GM12878 (cell line): ENCODE measurements around the gene UACA. TPM values are rescaled to one million over a fixed set of nuclear protein-coding genes. Genes with fewer than 3 reads are reported as not detected.

Experiments
- ATAC-seq: fragments of 200-7000 bp; cut with Tn5 transposase; 3 replicates; pipeline ENCODE4 v1.9.1; 2020; ENCODE audit warnings: mild to moderate bottlenecking, moderate library complexity
- BruUV-seq: library from RNA; stranded (reverse); fragments of 400-500 nt; replicated peaks from 2 replicates; lab custom pipeline; 2021; lab: Mats Ljungman, UMichigan
- CTCF ChIA-PET: fragments of 300-600 bp; sonication (Branson Sonifier 250); formaldehyde crosslinking; extraction: SDS; loops from one replicate; lab custom pipeline; 2021; ENCODE audit warnings: inconsistent platforms; lab: Yijun Ruan, JAX
- POLR2A ChIA-PET: fragments of 350-600 bp; formaldehyde crosslinking; extraction: SDS; loops from one replicate; lab custom pipeline; 2021; ENCODE audit warnings: inconsistent platforms; lab: Charles Lee
- RAD21 ChIA-PET: fragments of 300-600 bp; sonication (Branson Sonifier 250); formaldehyde crosslinking; loops from one replicate; lab custom pipeline; 2023; ENCODE audit warnings: antibody characterized with exemption; ENCODE audit not compliant: unreplicated experiment; lab: Charles Lee
- SMC1A ChIA-PET: fragments of 300-600 bp; sonication (Branson Sonifier 250); formaldehyde crosslinking; loops from one replicate; lab custom pipeline; 2023; ENCODE audit not compliant: unreplicated experiment, uncharacterized antibody; lab: Charles Lee
- DNase-seq: peaks from one replicate; pipeline ENCODE4 v3.0.0-alpha.2; 2011; ENCODE audit warnings: low read depth, low spot score
- FAIRE-seq: peaks from 3 replicates; lab custom pipeline; 2011; peaks lifted over from hg19 to GRCh38; lab: Jason Lieb, UNC
- H2AFZ ChIP-seq: 2 replicates; pipeline ENCODE4 v1.6.0; 2011; ENCODE audit warnings: low read depth, low read length, control low read depth; ENCODE audit not compliant: control insufficient read depth
- H3K27ac ChIP-seq: 2 replicates; pipeline ENCODE4 v1.5.1; 2011; ENCODE audit warnings: control low read depth; ENCODE audit not compliant: control insufficient read depth, insufficient read depth
- H3K27me3 ChIP-seq, 2 experiments: replicated peaks in 1 of 2; 2 replicates each; pipeline versions ENCODE4 v1.6.0 to v1.6.1; 2011; ENCODE audit warnings: low read length in 1 of 2; ENCODE audit not compliant: control insufficient read depth in 2 of 2, insufficient read depth in 2 of 2
- H3K36me3 ChIP-seq, 2 experiments: 2 replicates each; pipeline ENCODE4 v1.5.1; 2011; ENCODE audit warnings: low read length in 1 of 2; ENCODE audit not compliant: control insufficient read depth in 2 of 2, insufficient read depth in 2 of 2
- H3K4me1 ChIP-seq: 2 replicates; pipeline ENCODE4 v1.6.1; 2011; ENCODE audit warnings: mild to moderate bottlenecking, low read length, moderate library complexity, mixed read lengths; ENCODE audit not compliant: control insufficient read depth, insufficient read depth
- H3K4me2 ChIP-seq: 2 replicates; pipeline ENCODE4 v1.6.0; 2011; ENCODE audit warnings: control low read depth; ENCODE audit not compliant: control insufficient read depth, insufficient read depth
- H3K4me3 ChIP-seq: fragments of 200-600 bp; sonication (generic); 2 replicates; pipeline ENCODE4 v1.5.1; 2016
- H3K79me2 ChIP-seq: 2 replicates; pipeline ENCODE4 v1.6.0; 2011; ENCODE audit warnings: low read length; ENCODE audit not compliant: control insufficient read depth, insufficient read depth
- H3K9ac ChIP-seq: 2 replicates; pipeline ENCODE4 v1.8.0; 2011; ENCODE audit warnings: low read length, control low read depth, mixed read lengths; ENCODE audit not compliant: control insufficient read depth, insufficient read depth
- H3K9me3 ChIP-seq: replicated peaks from 3 replicates; pipeline ENCODE4 v1.5.1; 2011; ENCODE audit warnings: mild to moderate bottlenecking, low read length; ENCODE audit not compliant: control insufficient read depth, insufficient read depth
- H4K20me1 ChIP-seq: 2 replicates; pipeline ENCODE4 v1.6.0; 2011; ENCODE audit not compliant: control insufficient read depth, insufficient read depth
- BCL11A ChIP-seq: IDR thresholded peaks from 2 replicates; pipeline ENCODE4 v1.6.1; 2011; ENCODE audit warnings: low read depth, low read length
- CBX3 ChIP-seq: fragments of 200-600 bp; sonication (generic); IDR thresholded peaks from 2 replicates; pipeline ENCODE4 v1.6.1; 2016; ENCODE audit warnings: low read depth, borderline replicate concordance
- HSF1 ChIP-seq: fragments of 150-350 bp; IDR thresholded peaks from 2 replicates; pipeline ENCODE4 v1.6.1; 2014; ENCODE audit warnings: mild to moderate bottlenecking, low read depth, low read length
- RFX5 ChIP-seq: IDR thresholded peaks from 2 replicates; pipeline ENCODE4 v1.6.1; 2011; ENCODE audit warnings: low read depth, low read length, improper control_type of control experiment
- SIX5 ChIP-seq: IDR thresholded peaks from 2 replicates; pipeline ENCODE4 v1.6.1; 2011; ENCODE audit warnings: mild to moderate bottlenecking, low read depth, low read length, moderate library complexity; ENCODE audit not compliant: severe bottlenecking
- SKIL ChIP-seq: fragments of 450-650 bp; IDR thresholded peaks from 2 replicates; pipeline ENCODE4 v1.6.1; 2017; ENCODE audit warnings: mild to moderate bottlenecking, low read depth, inconsistent platforms; ENCODE audit not compliant: poor library complexity, severe bottlenecking
- WGBS: methylation state at CpG from one replicate; pipeline ENCODE4 v1.1.6; 2016; ENCODE audit warnings: low lambda C conversion rate; ENCODE audit not compliant: insufficient replicate concordance, insufficient coverage; ENCODE audit errors: missing lambda C conversion rate; 5-methylcytosine and 5-hydroxymethylcytosine counted together
- in situ Hi-C: fragments of 300-500 bp; cut with MboI; formaldehyde crosslinking; loops from 9 replicates; pipeline ENCODE4 v1.14.3; 2018; ENCODE audit warnings: mixed read lengths
- intact Hi-C: fragments of 100-400 bp; cut with micrococcal nuclease; formaldehyde crosslinking; loops from one replicate; pipeline ENCODE4 v1.14.2; 2022; ENCODE audit not compliant: unreplicated experiment
- polyA plus RNA-seq, 11 experiments: library from polyadenylated mRNA; depleted of rRNA in 4 of 11; unstranded in 6 of 11; stranded (reverse) in 5 of 11; fragments of >200 nt; fragmentation: Nextera tagmentation in 4 of 11; fragmentation: Illumina TruSeq in 1 of 11; extraction: Ambion mirVana in 4 of 11; extraction: Trizol in 1 of 11; gene quantifications; 1 replicate in 1 of 11; 2 replicates in 10 of 11; pipeline versions ENCODE4 v1.2.1 to v1.2.3, GENCODE V29; 2011 to 2016; ENCODE audit warnings: inconsistent platforms in 2 of 11, missing spikeins in 2 of 11, low read depth in 1 of 11
- total RNA-seq, 4 experiments: library from RNA; depleted of rRNA in 3 of 4; stranded (reverse); fragments of >200 nt in 3 of 4; fragmentation: Illumina TruSeq in 1 of 4; extraction: Trizol in 1 of 4; gene quantifications; 2 replicates each; pipeline versions ENCODE4 v1.2.1 to v1.2.3, GENCODE V29; 2013 to 2021

Gene UACA
- total and polyA plus RNA-seq, 10 of the 15 experiments (the other 5 are each of a cell fraction or from before 2014, with no cell fraction given) = 0.30 to 4.0 (median 2.0) TPM

GRCh38 chr15:70783610-70784022 is 20.3 kb upstream of the UACA start (continued):
- no peak for TF ChIP-seq CBX3
- no peak for TF ChIP-seq SKIL

GRCh38 chr15:70783041-70783440 is 19.7 kb upstream of the UACA start:
- intact Hi-C loops = no loop called here
- ChIA-PET CTCF (no interaction called here), POLR2A (no interaction called here)

More at GRCh38 chr15:70783041-70783440, 19.7 kb upstream of the UACA start:
- no peaks in the 10 kb centered on the region for H4K20me1 ChIP-seq
- DNase-seq (no peak), FAIRE-seq (no peak), ATAC-seq (no peak)
- BruUV-seq = no TSS peak
- TF ChIP-seq RFX5 = no peak
- TF ChIP-seq HSF1 = no peak
- no peak for TF ChIP-seq BCL11A
- no peak for TF ChIP-seq SIX5
- no peak overlapping the region for H3K4me3 ChIP-seq
- no peaks in the 10 kb centered on the region for H3K4me1 ChIP-seq
- no peak overlapping the region for H3K4me2 ChIP-seq
- H3K9ac ChIP-seq = no peak overlapping the region
- SMC1A ChIA-PET = no interaction called here
- 24% methylated on average over 2 of the region's 3 CpGs for WGBS
- in situ Hi-C loops = no loop called here
- RAD21 ChIA-PET = no interaction called here
- no peaks in the 10 kb centered on the region; a peak in 1 of 4 replicates for H3K27me3 ChIP-seq
- no peak overlapping the region for H2AFZ ChIP-seq
- H3K9me3 ChIP-seq = no peaks in the 10 kb centered on the region
- H3K36me3 ChIP-seq = no peaks in the 10 kb centered on the region
- H3K79me2 ChIP-seq = no peaks in the 10 kb centered on the region
- no peak overlapping the region for H3K27ac ChIP-seq
